CD14-positive monocyte (primary cell): ENCODE measurements around the gene CMTR1. TPM values are rescaled to one million over a fixed set of nuclear protein-coding genes. Genes with fewer than 3 reads are reported as not detected.

Experiments
- DNase-seq, 3 donors: peaks; one replicate each; pipeline ENCODE4 v3.0.0-alpha.2; 2011 to 2022
- H2AFZ ChIP-seq: 2 replicates; pipeline ENCODE4 v1.6.0; 2012; ENCODE audit warnings: mild to moderate bottlenecking, low read depth, low read length, inconsistent platforms; ENCODE audit not compliant: insufficient read depth, poor library complexity, severe bottlenecking
- H3K27ac ChIP-seq, 2 donors: 1 replicate in 1 of 2; 2 replicates in 1 of 2; pipeline ENCODE4 v1.5.1; 2012 to 2013; ENCODE audit warnings: low read length in 2 of 2, control low read depth in 1 of 2, inconsistent platforms in 1 of 2, low read depth in 1 of 2, mild to moderate bottlenecking in 1 of 2
- H3K27me3 ChIP-seq, 2 donors: one replicate each; pipeline versions ENCODE4 v1.6.0 to v1.6.1; 2011 to 2013; ENCODE audit warnings: low read length in 2 of 2; ENCODE audit not compliant: control insufficient read depth in 2 of 2, insufficient read depth in 2 of 2
- H3K36me3 ChIP-seq, 2 donors: replicated peaks in 1 of 2; 1 replicate in 1 of 2; 2 replicates in 1 of 2; pipeline versions ENCODE4 v1.5.1 to v1.6.1; 2012 to 2013; ENCODE audit warnings: low read length in 2 of 2, control low read depth in 1 of 2, inconsistent platforms in 1 of 2, mild to moderate bottlenecking in 1 of 2; ENCODE audit not compliant: insufficient read depth in 2 of 2, control insufficient read depth in 1 of 2
- H3K4me1 ChIP-seq, 2 donors: 1 replicate in 1 of 2; 2 replicates in 1 of 2; pipeline versions ENCODE4 v1.5.1 to v1.6.1; 2012 to 2013; ENCODE audit warnings: low read length in 2 of 2, control low read depth in 1 of 2, inconsistent platforms in 1 of 2, mild to moderate bottlenecking in 1 of 2, moderate library complexity in 1 of 2; ENCODE audit not compliant: insufficient read depth in 2 of 2, control insufficient read depth in 1 of 2
- H3K4me2 ChIP-seq: replicated peaks from 2 replicates; pipeline ENCODE3; 2012; ENCODE audit warnings: low read length, moderate library complexity, mild to moderate bottlenecking; ENCODE audit not compliant: poor library complexity, severe bottlenecking; ENCODE audit errors: extremely low read depth
- H3K4me3 ChIP-seq, 3 experiments: fragments of 200-600 bp in 1 of 3; sonication (generic) in 1 of 3; replicated peaks in 1 of 3; 1 replicate in 2 of 3; 2 replicates in 1 of 3; pipeline ENCODE4 v1.5.1; 2011 to 2013; ENCODE audit warnings: low read length in 3 of 3, mild to moderate bottlenecking in 3 of 3, control low read depth in 2 of 3, low read depth in 2 of 3, inconsistent platforms in 1 of 3, moderate library complexity in 1 of 3
- H3K79me2 ChIP-seq: 2 replicates; pipeline ENCODE4 v1.6.0; 2012; ENCODE audit warnings: mild to moderate bottlenecking, control low read depth, inconsistent platforms, low read length, moderate library complexity; ENCODE audit not compliant: insufficient read depth
- H3K9ac ChIP-seq: 2 replicates; pipeline ENCODE4 v1.6.0; 2017; ENCODE audit warnings: low read length, mild to moderate bottlenecking; ENCODE audit not compliant: insufficient read depth, poor library complexity, severe bottlenecking
- H3K9me3 ChIP-seq, 2 donors: replicated peaks in 1 of 2; 1 replicate in 1 of 2; 2 replicates in 1 of 2; pipeline versions ENCODE4 v1.5.1 to v1.6.1; 2012 to 2013; ENCODE audit warnings: low read length in 2 of 2, control low read depth in 1 of 2; ENCODE audit not compliant: control insufficient read depth in 1 of 2, insufficient read depth in 1 of 2
- H4K20me1 ChIP-seq: 2 replicates; pipeline ENCODE4 v1.6.0; 2012; ENCODE audit warnings: mild to moderate bottlenecking, low read length, control low read depth, moderate library complexity; ENCODE audit not compliant: insufficient read depth
- H3K27ac Mint-ChIP-seq, 7 donors: one replicate each; pipeline ENCODE4 v1.8.0; 2020; ENCODE audit warnings: mild to moderate bottlenecking in 7 of 7, mixed read lengths in 7 of 7, moderate library complexity in 6 of 7, inconsistent platforms in 2 of 7
- H3K27me3 Mint-ChIP-seq, 3 donors: one replicate each; pipeline ENCODE4 v1.8.0; 2021 to 2022; ENCODE audit warnings: low read depth in 3 of 3, mild to moderate bottlenecking in 3 of 3, mixed read lengths in 3 of 3, moderate library complexity in 3 of 3, inconsistent platforms in 1 of 3
- H3K36me3 Mint-ChIP-seq, 2 donors: one replicate each; pipeline ENCODE4 v1.8.0; 2020; ENCODE audit warnings: mixed read lengths in 2 of 2, inconsistent platforms in 1 of 2, mild to moderate bottlenecking in 1 of 2
- H3K4me1 Mint-ChIP-seq: one replicate; pipeline ENCODE4 v1.8.0; 2020; ENCODE audit warnings: mild to moderate bottlenecking, mixed read lengths
- H3K4me3 Mint-ChIP-seq, 2 donors: one replicate each; pipeline ENCODE4 v1.8.0; 2020; ENCODE audit warnings: mild to moderate bottlenecking in 2 of 2, mixed read lengths in 2 of 2, moderate library complexity in 1 of 2
- H3K9me3 Mint-ChIP-seq, 7 donors: one replicate each; pipeline ENCODE4 v1.8.0; 2020 to 2022; ENCODE audit warnings: mixed read lengths in 7 of 7, mild to moderate bottlenecking in 6 of 7, moderate library complexity in 6 of 7, inconsistent platforms in 2 of 7
- CTCF ChIP-seq: fragments of 200-600 bp; IDR thresholded peaks from one replicate; pipeline ENCODE4 v1.8.0; 2022; ENCODE audit warnings: antibody characterized with exemption, mild to moderate bottlenecking
- WGBS: methylation state at CpG from one replicate; pipeline ENCODE4 v1.1.5; 2013; ENCODE audit warnings: missing lambda C conversion rate; ENCODE audit not compliant: insufficient coverage; 5-methylcytosine and 5-hydroxymethylcytosine counted together
- intact Hi-C, 2 donors: fragments of 100-400 bp; cut with micrococcal nuclease; formaldehyde crosslinking; loops; one replicate each; pipeline versions ENCODE4 v1.15.0 to v1.15.1; 2023
- polyA plus RNA-seq, 3 donors: library from polyadenylated mRNA; depleted of rRNA in 1 of 3; unstranded in 2 of 3; stranded (reverse) in 1 of 3; fragments of 300-500 nt in 2 of 3; fragments of >200 nt in 1 of 3; fragmentation: Illumina TruSeq in 2 of 3; gene quantifications; 1 replicate in 2 of 3; 2 replicates in 1 of 3; pipeline ENCODE4 v1.2.3, GENCODE V29; 2012 to 2021

The CMTR1 gene
- polyA plus RNA-seq, 3 donors = 12.0 to 32.3 (median 15.3) TPM

- H3K4me3 Mint-ChIP-seq = no peak overlapping the region
- H3K27ac Mint-ChIP-seq = no peak overlapping the region
- H3K9me3 Mint-ChIP-seq = peaks cover 0 to 3% (median 0%) of the 10 kb centered on the region in 7 donors
- intact Hi-C loops = no loop called here
- Histone ChIP-seq H3K36me3 (no peaks in the 10 kb centered on the region), H3K79me2 (no peaks in the 10 kb centered on the region), H3K27me3 (peaks cover 0 to 12% of the 10 kb centered on the region in 2 donors), H3K9ac (no peak overlapping the region), H3K4me2 (no peak overlapping the region), H3K27ac (no peak overlapping the region), H2AFZ (no peak overlapping the region), H3K9me3 (no peaks in the 10 kb centered on the region), H4K20me1 (no peaks in the 10 kb centered on the region), H3K4me1 (peaks cover 11 to 20% of the 10 kb centered on the region in 2 donors), H3K4me3 (no peak overlapping the region)
- H3K4me1 Mint-ChIP-seq = peaks cover 26% of the 10 kb centered on the region
- DNase-seq = no peak
- no peak for TF ChIP-seq CTCF
- 51% methylated on average over 6 of the region's 9 CpGs for WGBS
- H3K27me3 Mint-ChIP-seq = peaks cover 20 to 52% (median 30%) of the 10 kb centered on the region in 3 donors
- no peaks in the 10 kb centered on the region for H3K36me3 Mint-ChIP-seq
These were observed 80.1 kb downstream of the CMTR1 start for GRCh38 chr6:37513155-37513554.

GRCh38 chr6:37513576-37513975 lies 80.6 kb downstream of the CMTR1 start:
- H4K20me1 ChIP-seq = no peaks in the 10 kb centered on the region
- intact Hi-C loops = no loop called here
- H3K9ac ChIP-seq = no peak overlapping the region
- H3K27ac ChIP-seq = no peak overlapping the region
- Mint-ChIP-seq H3K36me3 (no peaks in the 10 kb centered on the region), H3K27ac (no peak overlapping the region), H3K27me3 (peaks cover 22 to 54% (median 30%) of the 10 kb centered on the region in 3 donors), H3K4me1 (peaks cover 29% of the 10 kb centered on the region), H3K9me3 (peaks cover 0 to 3% (median 0%) of the 10 kb centered on the region in 7 donors), H3K4me3 (no peak overlapping the region)
- H3K4me1 ChIP-seq = peaks cover 11 to 20% of the 10 kb centered on the region in 2 donors
- H3K27me3 ChIP-seq = peaks cover 0 to 12% of the 10 kb centered on the region in 2 donors
- no peak for TF ChIP-seq CTCF
- WGBS = 76% methylated on average over 5 of the region's 10 CpGs
- no peak overlapping the region for H2AFZ ChIP-seq
- H3K36me3 ChIP-seq = no peaks in the 10 kb centered on the region
- H3K4me3 ChIP-seq = no peak overlapping the region
- no peak overlapping the region for H3K4me2 ChIP-seq
- H3K9me3 ChIP-seq = no peaks in the 10 kb centered on the region
- H3K79me2 ChIP-seq = no peaks in the 10 kb centered on the region
- DNase-seq = no peak
